KMS-11 (cell line): ENCODE data around the gene KRTAP5-11.

ENCODE experiments used
- H2AFZ ChIP-seq: fragments of 200-600 bp; sonication (generic); 2 replicates; pipeline ENCODE4 v1.6.1; 2016; ENCODE audit warnings: antibody characterized with exemption, mixed run types, low read depth
- H3K27ac ChIP-seq: fragments of 200-600 bp; sonication (generic); 2 replicates; pipeline ENCODE4 v1.6.1; 2016; ENCODE audit warnings: mild to moderate bottlenecking, mixed run types
- H3K27me3 ChIP-seq: fragments of 200-600 bp; sonication (generic); 2 replicates; pipeline ENCODE4 v1.6.1; 2017; ENCODE audit warnings: mild to moderate bottlenecking, low read depth, mixed run types, moderate library complexity; ENCODE audit not compliant: insufficient read depth
- H3K36me3 ChIP-seq: fragments of 200-600 bp; sonication (generic); 2 replicates; pipeline ENCODE4 v1.6.1; 2017; ENCODE audit warnings: mild to moderate bottlenecking, mixed run types; ENCODE audit not compliant: insufficient read depth
- H3K4me1 ChIP-seq: fragments of 200-600 bp; sonication (generic); 2 replicates; pipeline ENCODE4 v1.6.1; 2016; ENCODE audit warnings: mild to moderate bottlenecking, low read depth, mixed run types; ENCODE audit not compliant: poor library complexity, severe bottlenecking
- H3K4me2 ChIP-seq: fragments of 200-600 bp; sonication (generic); 2 replicates; pipeline ENCODE4 v1.7.0; 2016; ENCODE audit warnings: mild to moderate bottlenecking, mixed run types
- H3K4me3 ChIP-seq: fragments of 200-600 bp; sonication (generic); IDR thresholded peaks from 2 replicates; pipeline ENCODE4 v1.6.1; 2017; ENCODE audit warnings: low read depth, low read length, mixed read lengths; ENCODE audit not compliant: insufficient read depth
- H3K79me2 ChIP-seq: fragments of 200-600 bp; sonication (generic); 2 replicates; pipeline ENCODE4 v1.6.1; 2016; ENCODE audit warnings: low read depth, mixed run types; ENCODE audit not compliant: insufficient read depth
- H3K9ac ChIP-seq: fragments of 200-600 bp; sonication (generic); 2 replicates; pipeline ENCODE4 v1.6.1; 2016; ENCODE audit warnings: mild to moderate bottlenecking, mixed run types
- H4K20me1 ChIP-seq: fragments of 200-600 bp; sonication (generic); 2 replicates; pipeline ENCODE4 v1.6.1; 2016; ENCODE audit warnings: mild to moderate bottlenecking, mixed run types; ENCODE audit not compliant: insufficient read depth
- CTCF ChIP-seq: fragments of 200-600 bp; sonication (generic); conservative IDR thresholded peaks from 2 replicates; pipeline ENCODE4 v1.6.1; 2017; ENCODE audit warnings: low read depth, mild to moderate bottlenecking, antibody characterized with exemption, low read length, moderate library complexity, mixed read lengths

Gene KRTAP5-11

GRCh38 chr11:71554996-71555395 is 27.7 kb downstream of the KRTAP5-11 start:
- H2AFZ ChIP-seq = no peak overlapping the region
- no peak overlapping the region for H3K4me3 ChIP-seq
- H4K20me1 ChIP-seq = no peaks in the 10 kb centered on the region
- no peak overlapping the region for H3K27ac ChIP-seq
- no peak overlapping the region for H3K4me2 ChIP-seq
- H3K27me3 ChIP-seq = no peaks in the 10 kb centered on the region
- no peaks in the 10 kb centered on the region for H3K4me1 ChIP-seq
- no peaks in the 10 kb centered on the region for H3K36me3 ChIP-seq
- H3K79me2 ChIP-seq = no peaks in the 10 kb centered on the region
- no peak for TF ChIP-seq CTCF
- H3K9ac ChIP-seq = no peak overlapping the region

- Histone ChIP-seq H3K27ac (no peak overlapping the region), H3K4me3 (no peak overlapping the region), H2AFZ (no peak overlapping the region), H3K9ac (no peak overlapping the region), H3K36me3 (no peaks in the 10 kb centered on the region), H3K27me3 (no peaks in the 10 kb centered on the region), H3K4me2 (no peak overlapping the region), H4K20me1 (no peaks in the 10 kb centered on the region), H3K79me2 (no peaks in the 10 kb centered on the region), H3K4me1 (no peaks in the 10 kb centered on the region)
- TF ChIP-seq CTCF = no peak
Observed at GRCh38 chr11:71551711-71552110, 31.0 kb downstream of the KRTAP5-11 start.

GRCh38 chr11:71548716-71549151 is 33.9 kb downstream of the KRTAP5-11 start:
- H3K27me3 ChIP-seq = no peaks in the 10 kb centered on the region
- H3K9ac ChIP-seq = no peak overlapping the region
- no peak overlapping the region for H2AFZ ChIP-seq
- H3K4me2 ChIP-seq = no peak overlapping the region
- TF ChIP-seq CTCF = no peak
- no peaks in the 10 kb centered on the region for H3K36me3 ChIP-seq
- H3K4me3 ChIP-seq = no peak overlapping the region
- no peaks in the 10 kb centered on the region for H3K79me2 ChIP-seq
- no peaks in the 10 kb centered on the region for H3K4me1 ChIP-seq
- H3K27ac ChIP-seq = no peak overlapping the region
- no peaks in the 10 kb centered on the region for H4K20me1 ChIP-seq

GRCh38 chr11:71548120-71548519 is 34.6 kb downstream of the KRTAP5-11 start, which contains the start of gene KRTAP5-9:
Gene KRTAP5-9 (plus strand): TSS chr11:71548420. CDS start chr11:71548658, 238 bp downstream.
- Histone ChIP-seq H3K4me2 (no peak within 1 kb of the TSS), H3K9ac (no peak within 1 kb of the TSS), H4K20me1 (no peaks in the 10 kb centered on the region), H3K27me3 (no peaks in the 10 kb centered on the region), H3K4me1 (no peaks in the 10 kb centered on the region), H3K36me3 (no peaks in the 10 kb centered on the region), H3K27ac (no peak within 1 kb of the TSS), H3K79me2 (no peaks in the 10 kb centered on the region), H2AFZ (no peak within 1 kb of the TSS), H3K4me3 (no peak within 1 kb of the TSS)
- TF ChIP-seq CTCF = no peak
